Measurements from ENCODE around the gene PLPP2.
"Not testable (repeated sequence)": the region's sequence is repeated elsewhere in the genome, so short reads cannot be mapped to it uniquely, and the experiment has no call there.

Gene PLPP2

DNA sequence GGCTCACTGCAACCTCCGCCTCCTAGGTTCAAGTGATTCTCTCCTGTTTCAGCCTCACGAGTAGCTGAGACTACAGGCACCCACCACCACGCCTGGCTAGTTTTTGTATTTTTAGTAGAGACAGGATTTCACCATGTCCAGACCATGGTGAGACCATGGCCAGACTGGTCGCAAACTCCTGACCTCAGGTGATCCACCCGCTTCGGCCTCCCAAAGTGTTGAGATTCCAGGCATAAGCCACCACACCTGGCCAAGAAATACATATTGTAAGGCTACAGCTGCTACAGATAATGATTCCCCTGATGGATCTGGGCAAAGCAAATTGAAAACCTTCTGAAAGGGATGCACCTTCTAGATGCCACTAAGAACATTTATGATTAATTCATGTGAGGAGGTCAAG lies 17.8 kb downstream of the PLPP2 start:
- Histone ChIP-seq H3K4me1 (ENCODE audit: control insufficient read depth, insufficient read depth, low read length, poor library complexity, severe bottlenecking) (no peaks in the 10 kb centered on the region), H3K9me3 (ENCODE audit: control insufficient read depth, low read length) (no peaks in the 10 kb centered on the region), H3K4me3 (ENCODE audit: insufficient read depth, low read depth, low read length, poor library complexity, severe bottlenecking) (no peak overlapping the region), H3K27ac (ENCODE audit: insufficient read depth, low read length, poor library complexity, severe bottlenecking) (no peak overlapping the region), H3K27me3 (replicated peaks; ENCODE audit: control insufficient read depth, insufficient read depth, low read length, poor library complexity, severe bottlenecking) (no peaks in the 10 kb centered on the region), H3K36me3 (ENCODE audit: control insufficient read depth, insufficient read depth, low read length) (no peaks in the 10 kb centered on the region)
- no peak for DNase-seq

DNA sequence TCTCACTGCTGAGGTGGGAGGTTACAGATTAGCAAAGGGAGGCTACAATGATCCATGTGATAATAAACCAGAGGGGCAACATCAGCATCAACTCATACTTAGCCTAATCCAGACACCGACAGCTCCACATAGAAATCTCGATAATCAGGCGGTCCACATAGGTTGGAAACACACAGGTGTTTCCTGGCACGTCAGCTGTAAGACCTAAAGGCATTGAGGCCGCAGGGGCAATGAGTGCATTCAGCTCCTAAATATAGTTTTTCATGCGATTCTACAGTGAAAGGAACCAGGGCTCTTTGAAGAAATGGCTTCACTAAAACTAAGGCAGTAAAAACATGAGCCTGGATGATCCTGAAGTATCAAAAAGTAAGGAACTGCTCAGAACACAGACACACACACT lies 19.3 kb downstream of the PLPP2 start:
- H3K27ac ChIP-seq (ENCODE audit: insufficient read depth, low read length, poor library complexity, severe bottlenecking): no peak overlapping the region
- DNase-seq: no peak
- H3K4me3 ChIP-seq (ENCODE audit: insufficient read depth, low read depth, low read length, poor library complexity, severe bottlenecking): no peak overlapping the region
- no peaks in the 10 kb centered on the region for H3K9me3 ChIP-seq (ENCODE audit: control insufficient read depth, low read length)
- no peaks in the 10 kb centered on the region for H3K4me1 ChIP-seq (ENCODE audit: control insufficient read depth, insufficient read depth, low read length, poor library complexity, severe bottlenecking)
- peaks cover 3% of the 10 kb centered on the region for H3K27me3 ChIP-seq (replicated peaks; ENCODE audit: control insufficient read depth, insufficient read depth, low read length, poor library complexity, severe bottlenecking)
- H3K36me3 ChIP-seq (ENCODE audit: control insufficient read depth, insufficient read depth, low read length): no peaks in the 10 kb centered on the region

DNA sequence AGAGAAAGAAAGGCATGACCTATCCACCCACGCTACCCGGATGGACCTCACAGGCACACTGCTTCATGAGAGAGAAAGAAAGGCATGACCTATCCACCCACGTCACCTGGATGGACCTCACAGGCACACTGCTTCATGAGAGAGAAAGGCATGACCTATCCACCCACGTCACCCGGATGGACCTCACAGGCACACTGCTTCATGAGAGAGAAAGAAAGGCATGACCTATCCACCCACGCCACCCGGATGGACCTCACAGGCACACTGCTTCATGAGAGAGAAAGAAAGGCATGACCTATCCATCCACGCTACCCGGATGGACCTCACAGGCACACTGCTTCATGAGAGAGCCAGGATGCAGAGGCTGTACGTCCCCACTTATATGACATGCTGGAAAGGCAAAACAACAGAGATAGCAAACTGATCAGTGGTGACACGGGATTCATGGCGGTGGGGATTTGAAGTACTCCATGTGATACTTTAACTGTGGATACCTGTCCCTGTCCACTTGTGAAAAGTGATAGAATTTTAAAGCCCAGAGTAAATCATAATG lies 20.4 kb downstream of the PLPP2 start:
- H3K4me1 ChIP-seq (ENCODE audit: control insufficient read depth, insufficient read depth, low read length, poor library complexity, severe bottlenecking); H3K27me3 ChIP-seq (replicated peaks; ENCODE audit: control insufficient read depth, insufficient read depth, low read length, poor library complexity, severe bottlenecking); H3K4me3 ChIP-seq (ENCODE audit: insufficient read depth, low read depth, low read length, poor library complexity, severe bottlenecking); H3K36me3 ChIP-seq (ENCODE audit: control insufficient read depth, insufficient read depth, low read length); H3K9me3 ChIP-seq (ENCODE audit: control insufficient read depth, low read length); H3K27ac ChIP-seq (ENCODE audit: insufficient read depth, low read length, poor library complexity, severe bottlenecking); DNase-seq: not testable (repeated sequence)

DNA sequence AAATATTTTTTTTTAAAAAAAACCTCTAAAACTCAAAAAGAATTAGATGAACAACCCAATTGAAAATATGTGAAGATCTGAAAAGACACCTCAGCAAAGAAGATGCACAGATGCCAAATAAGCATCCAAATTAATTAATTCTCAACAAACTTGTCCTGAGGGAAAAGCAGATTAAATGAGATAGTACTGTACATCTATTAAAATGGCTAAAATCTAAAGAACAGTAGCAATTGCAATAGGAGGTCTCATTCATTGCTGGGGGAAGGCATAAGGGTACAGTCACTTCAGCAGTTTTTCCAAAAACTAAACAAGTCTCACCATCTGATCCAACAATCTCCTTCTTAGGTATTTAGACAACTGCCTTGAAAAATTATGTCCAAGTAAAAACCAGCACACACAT lies 22.0 kb downstream of the PLPP2 start:
- Histone ChIP-seq H3K9me3 (ENCODE audit: control insufficient read depth, low read length) (no peaks in the 10 kb centered on the region), H3K4me1 (ENCODE audit: control insufficient read depth, insufficient read depth, low read length, poor library complexity, severe bottlenecking) (no peaks in the 10 kb centered on the region), H3K36me3 (ENCODE audit: control insufficient read depth, insufficient read depth, low read length) (no peaks in the 10 kb centered on the region), H3K27me3 (replicated peaks; ENCODE audit: control insufficient read depth, insufficient read depth, low read length, poor library complexity, severe bottlenecking) (peaks cover 3% of the 10 kb centered on the region), H3K27ac (ENCODE audit: insufficient read depth, low read length, poor library complexity, severe bottlenecking) (no peak overlapping the region), H3K4me3 (ENCODE audit: insufficient read depth, low read depth, low read length, poor library complexity, severe bottlenecking) (no peak overlapping the region)
- no peak for DNase-seq

- no peak overlapping the region for H3K4me3 ChIP-seq (ENCODE audit: insufficient read depth, low read depth, low read length, poor library complexity, severe bottlenecking)
- no peaks in the 10 kb centered on the region for H3K36me3 ChIP-seq (ENCODE audit: control insufficient read depth, insufficient read depth, low read length)
- no peak overlapping the region for H3K27ac ChIP-seq (ENCODE audit: insufficient read depth, low read length, poor library complexity, severe bottlenecking)
- no peaks in the 10 kb centered on the region for H3K9me3 ChIP-seq (ENCODE audit: control insufficient read depth, low read length)
- no peaks in the 10 kb centered on the region for H3K27me3 ChIP-seq (replicated peaks; ENCODE audit: control insufficient read depth, insufficient read depth, low read length, poor library complexity, severe bottlenecking)
- no peaks in the 10 kb centered on the region for H3K4me1 ChIP-seq (ENCODE audit: control insufficient read depth, insufficient read depth, low read length, poor library complexity, severe bottlenecking)
- no peak for DNase-seq
Measured at GRCh38 chr19:262125-262524, 29.1 kb downstream of the PLPP2 start.

DNA sequence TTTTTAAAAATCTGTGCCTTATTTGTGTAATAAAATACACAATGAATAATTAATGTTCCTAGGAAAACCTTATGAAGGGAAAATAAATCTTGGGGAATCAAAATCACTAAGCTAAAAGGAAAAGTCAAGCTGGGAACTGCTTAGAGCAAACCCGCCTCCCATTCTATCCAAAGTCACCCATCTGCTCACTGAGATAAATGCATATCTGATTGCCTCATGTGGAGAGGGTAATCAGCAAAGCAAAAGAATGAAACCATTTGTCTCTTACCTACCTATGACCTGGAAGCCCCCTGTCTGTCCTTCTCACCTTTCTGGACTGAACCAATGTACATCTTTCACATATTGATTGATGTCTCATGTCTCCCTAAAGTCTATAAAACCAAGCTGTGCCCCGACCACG lies 34.4 kb downstream of the PLPP2 start:
- H3K27ac ChIP-seq (ENCODE audit: insufficient read depth, low read length, poor library complexity, severe bottlenecking); H3K9me3 ChIP-seq (ENCODE audit: control insufficient read depth, low read length): not testable (repeated sequence)

GRCh38 chr19:252421-253186 lies 38.6 kb downstream of the PLPP2 start:
- not testable (repeated sequence) for H3K4me3 ChIP-seq (ENCODE audit: insufficient read depth, low read depth, low read length, poor library complexity, severe bottlenecking); H3K9me3 ChIP-seq (ENCODE audit: control insufficient read depth, low read length); DNase-seq; H3K36me3 ChIP-seq (ENCODE audit: control insufficient read depth, insufficient read depth, low read length); H3K27me3 ChIP-seq (replicated peaks; ENCODE audit: control insufficient read depth, insufficient read depth, low read length, poor library complexity, severe bottlenecking); H3K27ac ChIP-seq (ENCODE audit: insufficient read depth, low read length, poor library complexity, severe bottlenecking); H3K4me1 ChIP-seq (ENCODE audit: control insufficient read depth, insufficient read depth, low read length, poor library complexity, severe bottlenecking)

More for the DNA sequence above, 34.4 kb downstream of the PLPP2 start:
- not testable (repeated sequence) for H3K27me3 ChIP-seq (replicated peaks; ENCODE audit: control insufficient read depth, insufficient read depth, low read length, poor library complexity, severe bottlenecking); H3K36me3 ChIP-seq (ENCODE audit: control insufficient read depth, insufficient read depth, low read length); H3K4me3 ChIP-seq (ENCODE audit: insufficient read depth, low read depth, low read length, poor library complexity, severe bottlenecking); DNase-seq; H3K4me1 ChIP-seq (ENCODE audit: control insufficient read depth, insufficient read depth, low read length, poor library complexity, severe bottlenecking)

DNA sequence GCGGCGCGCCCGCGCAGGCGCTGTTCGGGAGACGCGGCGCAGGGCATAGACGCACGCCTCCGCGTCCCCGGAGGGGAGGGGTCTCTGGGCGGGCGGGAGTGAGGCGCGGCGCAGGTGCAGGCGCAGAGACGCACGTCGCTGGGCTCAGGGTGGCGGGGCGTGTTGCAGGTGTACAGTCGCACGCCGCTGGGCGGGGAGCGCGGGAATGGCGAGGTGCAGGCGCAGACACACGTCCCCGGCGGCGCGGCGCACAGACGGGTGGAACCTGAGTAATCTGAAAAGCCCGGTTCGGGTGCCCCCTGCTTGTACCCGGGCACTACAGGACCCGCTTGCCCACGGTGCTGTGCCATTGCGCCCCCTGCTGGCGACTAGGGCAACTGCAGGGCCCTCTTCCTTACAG lies 44.7 kb downstream of the PLPP2 start:
- H3K4me3 ChIP-seq (ENCODE audit: insufficient read depth, low read depth, low read length, poor library complexity, severe bottlenecking): no peak overlapping the region
- H3K36me3 ChIP-seq (ENCODE audit: control insufficient read depth, insufficient read depth, low read length): no peaks in the 10 kb centered on the region
- no peak overlapping the region for H3K27ac ChIP-seq (ENCODE audit: insufficient read depth, low read length, poor library complexity, severe bottlenecking)
- no peaks in the 10 kb centered on the region for H3K9me3 ChIP-seq (ENCODE audit: control insufficient read depth, low read length)
- DNase-seq: peak in 2 of 3 donors; percentile 1 to 2
- H3K4me1 ChIP-seq (ENCODE audit: control insufficient read depth, insufficient read depth, low read length, poor library complexity, severe bottlenecking): no peaks in the 10 kb centered on the region
- no peaks in the 10 kb centered on the region for H3K27me3 ChIP-seq (replicated peaks; ENCODE audit: control insufficient read depth, insufficient read depth, low read length, poor library complexity, severe bottlenecking)

GRCh38 chr19:245900-246299 lies 45.3 kb downstream of the PLPP2 start:
- DNase-seq; H3K27ac ChIP-seq (ENCODE audit: insufficient read depth, low read length, poor library complexity, severe bottlenecking); H3K4me1 ChIP-seq (ENCODE audit: control insufficient read depth, insufficient read depth, low read length, poor library complexity, severe bottlenecking); H3K4me3 ChIP-seq (ENCODE audit: insufficient read depth, low read depth, low read length, poor library complexity, severe bottlenecking); H3K36me3 ChIP-seq (ENCODE audit: control insufficient read depth, insufficient read depth, low read length); H3K27me3 ChIP-seq (replicated peaks; ENCODE audit: control insufficient read depth, insufficient read depth, low read length, poor library complexity, severe bottlenecking); H3K9me3 ChIP-seq (ENCODE audit: control insufficient read depth, low read length): not testable (repeated sequence)

GRCh38 chr19:245457-245856 lies 45.7 kb downstream of the PLPP2 start:
- DNase-seq: no peak
- Histone ChIP-seq H3K27ac (ENCODE audit: insufficient read depth, low read length, poor library complexity, severe bottlenecking) (no peak overlapping the region), H3K4me1 (ENCODE audit: control insufficient read depth, insufficient read depth, low read length, poor library complexity, severe bottlenecking) (no peaks in the 10 kb centered on the region), H3K36me3 (ENCODE audit: control insufficient read depth, insufficient read depth, low read length) (no peaks in the 10 kb centered on the region), H3K4me3 (ENCODE audit: insufficient read depth, low read depth, low read length, poor library complexity, severe bottlenecking) (no peak overlapping the region), H3K27me3 (replicated peaks; ENCODE audit: control insufficient read depth, insufficient read depth, low read length, poor library complexity, severe bottlenecking) (no peaks in the 10 kb centered on the region), H3K9me3 (ENCODE audit: control insufficient read depth, low read length) (no peaks in the 10 kb centered on the region)

Data from effector memory CD4-positive, alpha-beta T cell (primary cell).